SK-N-DZ (cell line): ENCODE results near the gene PDE11A.

Source experiments
- DNase-seq: peaks from one replicate; pipeline ENCODE4 v3.0.0-alpha.2; 2015; ENCODE audit warnings: low spot score

Gene PDE11A

GRCh38 chr2:177763531-177764265 is 308.9 kb downstream of the PDE11A start:
- DNase-seq, result peak; percentile 83

DNA sequence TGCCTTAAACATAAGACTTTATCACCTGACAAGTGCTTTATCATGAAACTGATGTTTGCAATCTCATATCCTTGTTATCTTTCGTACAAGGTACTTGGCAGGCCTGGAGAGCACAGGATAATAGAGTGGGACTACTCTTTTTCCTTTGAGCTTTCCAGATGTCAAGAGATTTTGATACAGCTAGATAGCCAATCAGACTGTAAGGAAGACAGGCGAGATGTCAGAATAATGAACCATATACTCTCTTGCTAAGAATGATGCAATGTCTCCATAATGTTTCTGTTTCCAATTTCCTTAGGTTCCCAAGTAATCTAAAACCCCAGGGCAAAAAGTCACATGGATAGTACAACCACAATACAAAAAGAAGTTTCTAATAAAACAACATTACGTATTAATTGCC is 313.1 kb downstream of the PDE11A start:
- no peak for DNase-seq

- DNase-seq, result peak; percentile 81
Measured at GRCh38 chr2:177758591-177759371, 313.8 kb downstream of the PDE11A start.

- DNase-seq, result no peak
Measured at GRCh38 chr2:177756336-177756735, 316.2 kb downstream of the PDE11A start.

DNA sequence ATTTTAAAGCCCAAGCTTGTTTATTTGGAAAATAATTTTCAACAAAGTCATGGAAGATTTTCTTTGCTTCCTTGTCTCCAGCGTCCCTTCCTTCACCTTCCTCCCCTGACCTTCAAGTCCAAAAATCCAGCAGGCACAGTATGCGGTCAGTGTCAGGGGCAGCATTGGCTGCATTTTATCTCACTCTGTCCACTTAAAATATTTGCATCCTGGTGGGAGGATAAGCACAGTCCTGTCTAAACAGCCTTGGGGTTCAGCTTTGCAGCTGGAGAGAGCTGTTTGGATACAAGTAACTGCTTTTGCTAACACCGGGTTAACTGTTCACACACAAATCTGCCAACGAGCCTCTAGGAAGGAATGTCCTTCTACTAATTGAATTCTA is 318.1 kb downstream of the PDE11A start:
- DNase-seq, result no peak

DNA sequence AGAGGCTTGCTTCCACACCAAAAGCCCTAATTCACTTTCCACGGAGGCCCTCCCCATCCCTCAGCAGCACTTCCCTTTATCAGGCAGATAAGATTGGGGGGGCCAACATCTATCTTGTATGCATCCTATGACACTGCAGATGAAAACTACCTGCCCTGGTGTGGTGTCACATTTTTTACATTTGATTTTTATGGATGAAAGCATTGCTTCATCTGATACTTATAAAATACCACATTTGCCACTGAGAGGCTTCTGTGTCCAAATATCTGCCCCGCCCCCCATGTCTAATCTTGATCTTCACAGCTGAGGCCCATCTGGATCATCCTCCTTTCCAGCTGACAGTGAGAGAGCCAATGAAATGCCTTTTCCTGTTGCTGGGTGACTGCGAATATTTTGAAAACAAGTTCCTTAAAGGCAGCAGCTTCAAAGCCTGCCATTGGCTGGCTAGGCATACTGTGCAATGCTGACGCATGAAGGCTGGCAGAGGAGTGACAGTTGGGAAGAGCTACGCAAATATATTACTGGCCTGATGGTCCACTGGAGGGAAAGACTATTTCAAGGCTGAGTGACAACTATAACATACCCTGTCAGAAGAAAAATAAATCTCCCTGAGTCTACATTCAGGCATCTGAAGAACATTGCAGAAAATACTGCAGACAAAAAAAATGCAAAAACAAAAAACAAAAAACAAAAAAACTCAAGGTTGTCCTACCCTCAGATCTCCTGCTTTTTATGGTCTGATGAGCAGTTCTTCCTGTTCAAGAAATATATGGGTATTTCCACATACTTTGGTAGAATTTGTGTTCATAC is 318.7 kb downstream of the PDE11A start:
- peak; percentile 92 for DNase-seq

- DNase-seq, result no peak
Measured at GRCh38 chr2:177748360-177748759, 324.2 kb downstream of the PDE11A start.

DNA sequence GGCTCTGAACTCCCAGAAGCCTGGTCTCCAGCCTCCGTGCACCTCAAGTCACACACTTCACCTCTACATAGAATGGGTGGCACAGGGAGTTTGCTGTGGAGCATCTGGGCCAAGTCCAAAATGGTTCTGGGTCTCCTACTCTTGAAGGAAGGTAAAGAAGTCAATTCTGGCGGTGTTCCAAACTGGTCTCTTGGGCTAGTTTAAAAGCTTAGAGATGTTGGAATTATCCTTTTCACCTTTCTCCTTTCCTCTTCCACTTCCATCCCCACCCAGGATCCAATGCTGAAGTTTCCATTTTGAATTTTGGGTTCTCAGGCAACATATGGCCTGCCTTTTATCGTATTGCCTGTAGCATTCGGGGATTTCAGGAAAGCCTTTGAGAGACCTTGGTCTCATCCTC is 325.2 kb downstream of the PDE11A start:
- no peak for DNase-seq

- no peak for DNase-seq
Measured at GRCh38 chr2:177746358-177746757, 326.2 kb downstream of the PDE11A start.

- DNase-seq, result no peak
Measured at GRCh38 chr2:177745531-177745930, 327.0 kb downstream of the PDE11A start.

- DNase-seq, result no peak
Measured at GRCh38 chr2:177742851-177743250, 329.7 kb downstream of the PDE11A start.

GRCh38 chr2:177741866-177742265 is 330.7 kb downstream of the PDE11A start:
- DNase-seq, result peak; percentile 89

- no peak for DNase-seq
Measured at GRCh38 chr2:177740700-177741099, 331.9 kb downstream of the PDE11A start.

DNA sequence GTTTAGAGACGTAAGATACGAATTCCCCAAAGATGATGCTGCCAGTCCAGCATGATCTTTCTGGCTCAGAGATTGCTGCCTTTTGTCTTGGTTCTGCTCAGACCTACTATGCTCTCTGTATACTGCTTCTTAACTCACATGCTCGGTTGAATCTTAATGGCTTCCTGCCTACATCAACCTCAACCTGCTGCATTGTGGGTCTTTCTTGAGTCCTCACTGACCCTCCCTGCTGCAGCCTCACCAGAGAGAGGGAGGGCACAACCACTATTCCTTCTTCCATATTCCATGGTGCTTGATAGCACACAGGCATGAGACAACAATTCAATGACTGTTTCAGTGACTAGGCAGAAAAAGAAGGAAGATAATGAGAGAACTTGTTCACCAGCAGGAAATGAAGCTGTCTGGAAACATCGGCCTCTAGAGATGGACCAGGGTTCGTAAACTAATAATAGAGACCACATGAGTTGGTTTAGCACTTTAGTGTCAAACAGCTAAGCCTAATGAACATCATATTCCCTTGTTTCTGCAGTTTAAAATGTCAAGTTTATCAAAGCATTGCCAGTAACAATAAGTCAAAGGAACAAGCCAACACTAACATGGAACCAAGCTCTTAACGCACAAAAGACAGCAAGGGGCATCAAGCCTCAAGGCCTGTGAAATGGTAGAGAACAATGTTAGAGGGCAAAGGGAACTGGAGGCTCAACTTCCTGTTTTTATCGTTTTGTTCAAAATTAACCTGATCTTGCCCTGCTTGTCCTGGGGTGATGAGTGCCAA is 333.9 kb downstream of the PDE11A start:
- DNase-seq, result no peak

DNA sequence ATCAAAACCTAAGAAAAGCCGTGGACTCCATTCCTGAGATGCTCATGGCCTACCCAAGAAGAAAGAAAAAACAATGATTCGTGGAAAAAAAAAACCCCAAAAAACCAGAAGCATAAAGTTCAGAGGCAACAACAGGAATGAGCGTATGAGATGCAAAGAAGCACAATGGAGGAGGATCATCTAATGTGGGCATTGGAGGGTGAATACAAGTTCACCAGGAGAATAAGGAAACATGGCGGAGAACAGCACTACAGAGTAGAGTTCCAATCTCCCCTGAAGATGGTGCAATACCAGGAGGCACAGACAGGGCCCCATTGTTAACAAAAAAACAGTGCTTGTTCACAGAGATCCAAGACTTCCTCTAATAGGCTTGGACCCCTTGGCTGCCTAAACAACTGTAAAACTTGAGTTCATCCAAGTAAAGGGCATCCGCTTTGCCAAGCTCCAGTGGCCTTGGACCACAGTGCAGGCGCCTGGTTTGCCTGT is 337.2 kb downstream of the PDE11A start:
- DNase-seq, result no peak

- no peak for DNase-seq
Measured at GRCh38 chr2:177733322-177733855, 339.2 kb downstream of the PDE11A start.

DNA sequence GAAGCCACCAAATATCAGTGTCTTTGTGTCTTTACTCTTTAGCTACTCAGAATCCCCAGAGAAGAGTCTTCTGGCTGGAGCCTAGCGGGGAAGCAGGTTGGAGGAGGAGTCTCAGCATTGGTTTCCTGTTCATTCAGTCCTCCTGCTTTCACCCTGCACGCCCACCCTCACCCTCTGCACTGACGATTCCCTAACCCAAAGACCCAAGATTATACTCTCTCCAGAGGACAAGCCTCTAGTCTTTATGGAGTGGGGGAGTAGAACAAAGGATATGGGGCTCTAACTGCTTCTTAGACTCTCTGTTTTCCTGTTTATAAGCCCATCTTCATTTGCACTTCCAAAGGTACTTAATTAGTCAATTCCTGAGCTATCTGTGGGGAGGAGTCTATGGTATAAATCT is 341.2 kb downstream of the PDE11A start:
- DNase-seq, result no peak

GRCh38 chr2:177730792-177731191 is 341.8 kb downstream of the PDE11A start:
- DNase-seq, result no peak

GRCh38 chr2:177730363-177730762 is 342.2 kb downstream of the PDE11A start:
- DNase-seq, result no peak

DNA sequence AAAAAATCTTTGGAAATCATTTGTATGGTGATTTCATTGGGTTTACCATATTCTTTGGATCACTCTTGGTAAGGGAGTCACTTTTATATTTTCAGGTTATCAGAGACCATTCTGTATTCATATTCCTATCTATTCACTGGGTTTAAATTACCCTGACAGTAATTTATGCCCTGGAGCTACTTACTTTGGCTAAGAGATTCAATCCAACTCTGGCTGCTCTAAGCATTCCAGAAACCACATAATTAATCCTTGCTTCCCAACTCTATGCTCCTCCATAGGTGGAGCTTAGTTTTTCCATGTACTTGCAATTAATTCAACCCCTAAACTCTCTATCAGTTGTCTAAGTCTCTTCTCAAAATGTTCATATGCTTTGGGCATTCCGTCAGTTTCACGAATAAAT is 343.7 kb downstream of the PDE11A start:
- no peak for DNase-seq

- no peak for DNase-seq
Measured at GRCh38 chr2:177728399-177728765, 344.2 kb downstream of the PDE11A start.
